Spinal cord (tissue), 10 donors: ENCODE data around the gene PJA1. TPM values are rescaled to one million over a fixed set of nuclear protein-coding genes. Genes with fewer than 3 reads are reported as not detected.

ENCODE experiments used
- DNase-seq, 6 donors: peaks; one replicate each; pipeline versions ENCODE4 v3.0.0 to v3.0.0-alpha.2; 2013 to 2015; ENCODE audit warnings: low spot score in 6 of 6, low read depth in 4 of 6
- H3K27ac ChIP-seq: one replicate; pipeline ENCODE4 v1.5.1; 2013; ENCODE audit warnings: low read depth, low read length, control low read depth
- H3K27me3 ChIP-seq: one replicate; pipeline ENCODE4 v1.6.1; 2013; ENCODE audit warnings: low read length; ENCODE audit not compliant: control insufficient read depth, insufficient read depth
- H3K36me3 ChIP-seq: one replicate; pipeline ENCODE4 v1.6.1; 2013; ENCODE audit warnings: low read length; ENCODE audit not compliant: control insufficient read depth, insufficient read depth
- H3K4me1 ChIP-seq: one replicate; pipeline ENCODE4 v1.6.1; 2013; ENCODE audit warnings: low read length; ENCODE audit not compliant: control insufficient read depth, insufficient read depth
- H3K4me3 ChIP-seq: one replicate; pipeline ENCODE4 v1.5.1; 2013; ENCODE audit warnings: low read depth, low read length, control low read depth
- H3K9me3 ChIP-seq: one replicate; pipeline ENCODE4 v1.6.1; 2013; ENCODE audit warnings: low read length; ENCODE audit not compliant: control insufficient read depth, insufficient read depth
- WGBS: methylation state at CpG from one replicate; pipeline ENCODE4 v1.1.5; 2013; ENCODE audit warnings: missing lambda C conversion rate; ENCODE audit not compliant: insufficient coverage; 5-methylcytosine and 5-hydroxymethylcytosine counted together
- polyA plus RNA-seq, 2 donors: library from polyadenylated mRNA; unstranded; fragments of 120-200 nt; gene quantifications; one replicate each; pipeline ENCODE4 v1.2.1, GENCODE V29; 2013; ENCODE audit not compliant: insufficient read length in 2 of 2
- total RNA-seq, 2 donors: library from RNA; depleted of rRNA in 1 of 2; stranded (reverse); fragments of 120-200 nt in 1 of 2; fragments of >200 nt in 1 of 2; gene quantifications; one replicate each; pipeline versions ENCODE4 v1.2.3 to v1.2.4, GENCODE V29; 2013 to 2014
- donor health status: healthy.

The PJA1 gene
- total and polyA plus RNA-seq, 4 donors: 69.4 to 160 (median 120) TPM

- Histone ChIP-seq H3K9me3 (no peaks in the 10 kb centered on the region), H3K36me3 (no peaks in the 10 kb centered on the region), H3K4me1 (peaks cover 36% of the 10 kb centered on the region), H3K27ac (no peak overlapping the region), H3K27me3 (peaks cover 13% of the 10 kb centered on the region), H3K4me3 (no peak overlapping the region)
- WGBS: no CpG with 5 or more reads among the region's 3 CpGs
- no peak for DNase-seq
These were observed 26.7 kb downstream of the PJA1 start for GRCh38 chrX:69138512-69138911.

GRCh38 chrX:69138118-69138390 is 27.2 kb downstream of the PJA1 start:
- H3K9me3 ChIP-seq: no peaks in the 10 kb centered on the region
- peaks cover 14% of the 10 kb centered on the region for H3K27me3 ChIP-seq
- no peak for DNase-seq
- no peak overlapping the region for H3K4me3 ChIP-seq
- H3K36me3 ChIP-seq: no peaks in the 10 kb centered on the region
- H3K27ac ChIP-seq: peak overlapping the region; percentile 85
- H3K4me1 ChIP-seq: peaks cover 37% of the 10 kb centered on the region
- WGBS: no CpG with 5 or more reads among the region's 2 CpGs

- H3K9me3 ChIP-seq: no peaks in the 10 kb centered on the region
- peak in 2 of 6 donors; percentile 51 to 75 for DNase-seq
- H3K4me1 ChIP-seq: peaks cover 38% of the 10 kb centered on the region
- peaks cover 12% of the 10 kb centered on the region for H3K27me3 ChIP-seq
- peak overlapping the region; percentile 85 for H3K27ac ChIP-seq
- no peaks in the 10 kb centered on the region for H3K36me3 ChIP-seq
- no peak overlapping the region for H3K4me3 ChIP-seq
- 33% methylated on average over 8 of the region's 11 CpGs for WGBS
These were observed 27.7 kb downstream of the PJA1 start for GRCh38 chrX:69137371-69138117.

GRCh38 chrX:69136546-69137331 is 28.5 kb downstream of the PJA1 start:
- Histone ChIP-seq H3K27me3 (peaks cover 12% of the 10 kb centered on the region), H3K4me1 (peaks cover 42% of the 10 kb centered on the region), H3K27ac (peak overlapping the region; percentile 85), H3K9me3 (no peaks in the 10 kb centered on the region), H3K36me3 (no peaks in the 10 kb centered on the region), H3K4me3 (no peak overlapping the region)
- WGBS: 18% methylated on average over 37 of the region's 42 CpGs
- peak in 2 of 6 donors; percentile 82 to 83 for DNase-seq

GRCh38 chrX:69133921-69134542 is 31.2 kb downstream of the PJA1 start:
- H3K4me1 ChIP-seq: peaks cover 52% of the 10 kb centered on the region
- WGBS: 22% methylated on average over 5 of the region's 6 CpGs
- H3K9me3 ChIP-seq: no peaks in the 10 kb centered on the region
- H3K4me3 ChIP-seq: no peak overlapping the region
- peak in 2 of 6 donors; percentile 60 to 76 for DNase-seq
- peaks cover 15% of the 10 kb centered on the region for H3K27me3 ChIP-seq
- no peaks in the 10 kb centered on the region for H3K36me3 ChIP-seq
- no peak overlapping the region for H3K27ac ChIP-seq

GRCh38 chrX:69131886-69132285 is 33.4 kb downstream of the PJA1 start:
- Histone ChIP-seq H3K4me3 (no peak overlapping the region), H3K4me1 (peaks cover 51% of the 10 kb centered on the region), H3K27ac (no peak overlapping the region), H3K36me3 (no peaks in the 10 kb centered on the region), H3K9me3 (no peaks in the 10 kb centered on the region), H3K27me3 (peaks cover 14% of the 10 kb centered on the region)
- WGBS: 45% methylated on average over 4 of the region's 5 CpGs
- DNase-seq: no peak

GRCh38 chrX:69130439-69130838 is 34.8 kb downstream of the PJA1 start:
- peaks cover 11% of the 10 kb centered on the region for H3K27me3 ChIP-seq
- WGBS: no CpG with 5 or more reads among the region's 2 CpGs

GRCh38 chrX:69128588-69128987 is 36.7 kb downstream of the PJA1 start:
- DNase-seq: no peak
- no peak overlapping the region for H3K4me3 ChIP-seq
- H3K4me1 ChIP-seq: peaks cover 46% of the 10 kb centered on the region
- WGBS: 20% methylated on average over 34 of the region's 34 CpGs
- peaks cover 14% of the 10 kb centered on the region for H3K27me3 ChIP-seq
- H3K36me3 ChIP-seq: no peaks in the 10 kb centered on the region
- no peaks in the 10 kb centered on the region for H3K9me3 ChIP-seq
- peak overlapping the region; percentile 74 for H3K27ac ChIP-seq

More at GRCh38 chrX:69130439-69130838, 34.8 kb downstream of the PJA1 start:
- Histone ChIP-seq H3K9me3 (no peaks in the 10 kb centered on the region), H3K36me3 (no peaks in the 10 kb centered on the region), H3K27ac (no peak overlapping the region), H3K4me3 (no peak overlapping the region), H3K4me1 (peaks cover 46% of the 10 kb centered on the region)
- peak in 1 of 6 donors; percentile 65 for DNase-seq

GRCh38 chrX:69127466-69127865 is 37.8 kb downstream of the PJA1 start:
- Histone ChIP-seq H3K27ac (no peak overlapping the region), H3K4me1 (peaks cover 36% of the 10 kb centered on the region), H3K4me3 (no peak overlapping the region), H3K9me3 (no peaks in the 10 kb centered on the region), H3K27me3 (peaks cover 15% of the 10 kb centered on the region), H3K36me3 (no peaks in the 10 kb centered on the region)
- 20% methylated on average over 1 of the region's 3 CpGs for WGBS
- no peak for DNase-seq
